ENCODE measurements around the gene GP1BA.
"Not testable (repeated sequence)": the region's sequence is repeated elsewhere in the genome, so short reads cannot be mapped to it uniquely, and the experiment has no call there.

The GP1BA gene

DNA sequence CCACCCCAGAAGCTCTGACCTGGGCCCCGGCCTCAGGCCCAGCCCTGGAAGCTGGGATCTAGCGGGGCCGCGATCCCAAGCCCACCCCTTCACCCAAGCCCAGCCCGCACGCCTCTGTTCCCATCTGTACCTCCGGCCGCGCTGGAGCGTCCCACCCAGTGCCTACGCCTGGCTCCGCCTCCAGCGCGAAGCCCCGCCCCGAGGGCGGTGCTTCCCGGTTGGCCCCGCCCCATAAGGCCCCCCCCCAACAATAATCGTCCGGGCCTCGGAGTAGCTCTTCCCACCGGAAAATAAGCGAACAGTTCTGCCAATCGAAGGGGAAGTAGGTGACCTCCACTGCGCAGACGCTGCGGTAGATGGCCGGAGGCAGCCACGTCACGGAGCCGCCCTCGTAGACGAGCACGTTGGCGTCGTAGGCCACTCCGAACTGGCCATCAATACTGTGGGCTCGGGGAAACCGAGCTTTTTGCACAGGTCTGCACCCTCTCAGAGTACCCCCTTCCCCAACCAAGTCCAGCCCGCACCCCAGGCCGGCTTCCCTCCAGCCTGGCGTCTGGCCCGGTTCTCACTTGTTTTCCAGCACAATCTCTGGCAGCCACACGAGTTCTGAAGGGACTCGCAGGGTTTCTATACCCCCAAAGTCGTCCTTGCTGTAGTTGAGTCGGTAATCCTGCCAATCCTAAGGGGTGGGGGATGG lies 30.3 kb upstream of the GP1BA start:
- DNase-seq (ENCODE audit: low read depth), result no peak

DNA sequence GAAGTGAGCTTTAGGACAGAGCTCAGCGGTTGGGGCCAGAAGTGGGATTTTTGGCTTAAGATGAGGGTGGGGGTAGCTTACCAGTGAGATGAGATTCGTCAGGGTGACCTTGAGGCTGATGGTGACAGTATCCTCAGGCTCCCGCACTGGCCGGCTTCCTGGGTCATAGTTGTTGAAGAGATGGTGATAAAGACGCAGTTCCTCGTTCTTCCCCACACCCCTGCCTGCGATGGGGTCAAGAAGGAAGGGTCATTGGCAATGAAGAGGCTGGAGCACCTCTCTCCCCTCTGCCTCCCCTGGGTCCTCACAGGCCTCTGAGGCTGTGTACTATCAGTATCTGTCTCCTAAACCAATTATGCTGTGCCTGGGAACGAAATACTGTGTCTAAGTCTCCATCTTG lies 29.5 kb upstream of the GP1BA start:
- no peak for DNase-seq (ENCODE audit: low read depth)

DNA sequence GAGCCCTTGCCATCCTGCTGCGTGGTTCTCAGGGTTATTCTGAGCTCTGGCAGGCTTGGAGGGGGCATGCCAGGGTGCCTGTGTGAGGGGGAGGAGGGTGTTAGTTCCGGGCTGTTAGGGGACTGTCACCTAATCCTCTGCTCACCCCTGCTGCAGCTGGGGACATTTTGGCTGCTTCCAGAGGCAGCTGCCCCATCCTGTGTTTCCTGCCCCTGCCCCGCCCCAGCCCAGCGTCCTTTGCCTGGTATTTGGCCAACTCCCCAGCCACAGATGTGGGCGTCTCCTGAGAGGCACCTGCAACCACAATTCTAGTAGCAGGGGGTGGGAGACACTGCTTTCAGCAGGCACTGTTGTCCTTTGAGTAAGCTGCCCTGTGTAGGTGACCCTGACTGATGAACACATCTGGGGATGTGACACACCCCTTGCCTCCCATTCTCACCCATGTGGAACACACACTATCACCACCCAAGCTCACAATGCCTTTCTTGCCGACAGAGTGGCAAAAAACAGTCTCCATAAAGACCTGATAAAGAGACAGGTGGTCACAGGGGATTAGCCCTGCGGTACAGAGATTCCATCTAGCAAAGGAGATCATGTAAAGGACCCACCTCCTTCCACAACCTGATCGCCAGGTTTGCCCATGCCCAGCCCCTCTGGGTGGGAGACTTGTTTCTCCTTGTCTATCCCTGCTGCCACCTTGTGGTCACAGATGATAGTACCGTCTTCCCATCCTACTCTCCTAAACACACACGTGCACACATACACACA lies 28.8 kb upstream of the GP1BA start, which contains the start of gene CHRNE:
TSS of gene CHRNE (minus strand) at position 48 of the 768 bp plus-strand sequence. CDS start at position 13, 35 bp downstream.
- DNase-seq (ENCODE audit: low read depth), result peak; percentile 67

DNA sequence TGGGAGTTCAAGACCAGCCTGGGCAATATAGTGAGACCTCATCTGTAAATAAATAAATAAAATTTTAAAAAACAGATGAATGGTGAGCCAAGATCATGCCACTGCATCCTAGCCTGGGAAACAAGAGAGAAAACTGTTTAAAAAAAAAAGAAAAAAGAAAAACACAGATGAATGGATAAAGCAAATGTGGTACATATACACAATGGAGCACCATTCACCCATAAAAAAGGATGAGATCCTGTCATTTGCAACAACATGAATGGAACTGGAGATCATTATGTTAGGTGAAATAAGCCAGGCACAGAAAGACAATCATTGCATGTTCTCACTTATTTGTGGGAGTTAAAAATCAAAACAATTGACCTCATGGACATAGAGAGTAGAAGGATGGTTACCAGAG lies 25.4 kb upstream of the GP1BA start:
- not testable (repeated sequence) for DNase-seq (ENCODE audit: low read depth)

DNA sequence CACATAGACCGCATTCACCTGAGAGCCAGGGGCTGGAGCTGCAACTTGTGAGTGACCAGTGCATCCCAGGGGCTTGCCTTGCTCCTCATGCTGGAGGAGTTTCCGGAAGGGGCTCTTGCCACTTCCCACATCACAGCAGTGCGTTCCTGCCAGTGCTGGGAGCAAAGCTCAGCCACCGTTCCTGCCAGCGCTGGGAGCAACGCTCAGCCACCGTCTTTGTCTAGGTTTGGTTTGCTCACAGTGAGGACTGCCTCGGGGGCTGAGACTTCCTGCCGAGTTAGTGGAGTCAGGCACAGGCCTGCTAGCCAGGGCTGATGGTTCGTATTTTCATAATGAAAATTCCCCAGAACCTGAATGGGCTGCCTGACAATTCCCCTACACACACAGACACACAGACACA lies 23.8 kb upstream of the GP1BA start:
- DNase-seq (ENCODE audit: low read depth), result no peak

DNA sequence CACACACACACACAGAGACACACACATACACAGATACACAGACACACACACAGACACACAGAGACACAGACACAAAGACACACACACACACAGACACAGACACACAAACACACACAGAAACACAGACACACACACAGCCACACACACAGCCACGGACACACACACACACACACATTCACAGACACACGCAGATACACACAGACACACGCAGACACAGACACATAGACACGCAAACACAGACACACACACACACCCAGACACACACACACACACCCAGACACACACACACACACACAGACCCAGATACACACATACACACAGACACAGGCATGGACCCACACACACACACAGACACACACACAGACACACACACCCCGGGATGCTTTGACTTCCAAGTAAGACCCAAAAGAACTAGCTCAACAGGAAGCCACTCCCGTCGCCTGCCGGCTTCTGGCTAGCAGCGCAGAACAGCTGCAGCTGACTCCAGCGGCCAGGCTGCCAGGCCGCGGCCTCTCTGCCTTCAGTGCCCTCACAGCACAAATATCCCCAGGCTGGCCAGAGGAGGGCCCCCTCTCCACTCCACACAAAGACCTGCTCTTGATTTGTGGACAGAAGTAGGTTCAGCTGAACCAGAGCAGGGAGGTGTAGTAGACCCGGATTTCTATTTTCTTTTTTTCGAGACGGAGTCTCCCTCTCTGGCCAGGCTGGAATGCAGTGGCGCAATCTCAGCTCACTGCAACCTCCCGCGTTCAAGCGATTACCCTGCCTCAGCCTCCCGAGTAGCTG lies 23.2 kb upstream of the GP1BA start:
- DNase-seq (ENCODE audit: low read depth), result peak; percentile 70

DNA sequence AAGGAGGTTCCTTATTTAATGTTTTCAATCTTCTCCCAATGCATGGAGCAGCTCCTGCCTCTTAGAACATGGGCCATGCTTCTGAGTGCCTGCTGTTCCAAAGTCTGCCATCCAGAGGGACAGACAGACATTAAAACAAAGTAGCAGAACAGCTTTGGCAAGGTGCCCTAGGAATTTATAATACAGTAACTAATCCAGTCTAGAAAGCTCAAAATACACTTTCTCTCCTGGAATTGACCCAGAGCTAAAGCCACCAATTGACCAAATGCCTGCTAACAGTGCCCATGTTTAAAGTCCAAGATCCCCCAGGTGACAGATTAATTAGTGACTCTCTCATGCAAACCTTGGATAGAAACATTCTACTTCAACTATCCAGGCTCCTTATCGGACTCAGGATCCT lies 18.1 kb upstream of the GP1BA start:
- no peak for DNase-seq (ENCODE audit: low read depth)

DNA sequence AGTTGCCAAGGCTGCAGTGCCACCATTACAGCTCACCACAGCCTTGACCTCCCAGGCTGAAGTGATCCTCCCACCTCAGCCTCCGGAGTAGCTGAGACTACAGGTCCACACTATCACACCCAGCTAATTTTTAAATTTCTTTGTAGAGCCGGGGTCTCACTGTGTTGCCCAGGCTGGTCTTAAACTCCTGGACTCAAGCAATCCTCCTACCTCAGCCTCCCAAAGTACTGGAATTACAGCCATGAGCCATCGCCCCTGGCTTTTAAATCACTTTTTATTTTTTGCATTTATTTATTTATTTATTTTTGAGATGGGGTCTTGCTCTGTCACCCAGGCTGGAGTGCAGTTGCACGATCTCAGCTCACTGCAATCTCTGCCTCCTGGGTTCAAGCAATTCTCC lies 17.5 kb upstream of the GP1BA start:
- not testable (repeated sequence) for DNase-seq (ENCODE audit: low read depth)

DNA sequence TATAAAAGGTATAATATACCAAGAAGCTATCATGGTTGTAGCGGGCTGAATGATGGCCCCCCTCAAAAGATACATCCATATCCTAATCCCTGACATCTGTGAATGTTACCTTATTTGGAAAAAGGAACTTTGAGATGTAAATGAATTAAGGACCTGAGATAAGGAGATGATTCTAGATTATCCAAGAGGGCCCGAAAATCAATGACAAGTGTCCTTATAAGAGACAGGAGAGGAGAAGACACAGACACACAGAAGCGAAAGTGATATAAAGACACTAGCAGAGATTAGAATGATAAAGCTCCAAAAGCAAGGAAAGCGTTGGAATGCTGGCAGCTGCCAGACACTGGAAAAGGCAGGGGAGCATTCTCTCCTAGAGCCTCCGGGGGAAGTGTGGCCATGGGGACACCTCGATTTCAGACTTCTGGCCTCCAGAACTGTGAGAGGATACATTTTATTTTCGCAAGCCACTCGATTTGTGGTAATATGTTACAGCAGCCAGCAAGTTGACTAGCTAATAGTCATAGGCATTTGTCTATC lies 12.5 kb upstream of the GP1BA start:
- DNase-seq (ENCODE audit: low read depth), result no peak

DNA sequence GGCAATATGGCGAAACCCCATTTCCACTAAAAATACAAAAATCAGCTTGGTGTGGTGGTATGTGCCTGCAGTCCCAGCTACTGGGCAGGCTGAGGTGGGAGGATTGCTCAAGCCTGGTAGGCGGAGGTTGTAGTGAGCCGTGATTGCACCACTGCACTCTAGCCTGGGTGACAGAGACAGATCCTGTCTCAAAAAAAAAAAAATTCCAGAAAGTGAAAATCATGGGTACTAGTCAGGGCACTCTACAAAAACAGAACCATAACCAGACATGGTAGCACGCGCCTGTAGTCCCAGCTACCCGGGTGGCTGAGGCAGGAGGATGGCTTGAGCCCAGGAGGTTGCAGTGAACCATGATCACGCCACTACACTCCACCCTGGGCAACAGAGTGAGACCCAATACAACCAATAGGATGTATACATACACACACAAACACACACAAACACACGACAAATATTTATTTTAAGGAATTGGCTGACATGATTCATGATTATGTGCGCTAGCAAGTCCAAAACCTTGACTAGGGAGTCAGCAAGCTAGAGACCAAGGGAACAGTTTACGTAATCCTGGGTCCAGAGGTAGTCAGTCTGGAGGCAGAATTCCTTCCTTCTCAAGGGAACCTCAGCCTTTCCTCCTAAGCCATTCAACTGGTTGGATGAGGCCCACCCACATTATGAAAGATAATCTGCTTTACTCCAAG lies 11.6 kb upstream of the GP1BA start:
- no peak for DNase-seq (ENCODE audit: low read depth)

DNA sequence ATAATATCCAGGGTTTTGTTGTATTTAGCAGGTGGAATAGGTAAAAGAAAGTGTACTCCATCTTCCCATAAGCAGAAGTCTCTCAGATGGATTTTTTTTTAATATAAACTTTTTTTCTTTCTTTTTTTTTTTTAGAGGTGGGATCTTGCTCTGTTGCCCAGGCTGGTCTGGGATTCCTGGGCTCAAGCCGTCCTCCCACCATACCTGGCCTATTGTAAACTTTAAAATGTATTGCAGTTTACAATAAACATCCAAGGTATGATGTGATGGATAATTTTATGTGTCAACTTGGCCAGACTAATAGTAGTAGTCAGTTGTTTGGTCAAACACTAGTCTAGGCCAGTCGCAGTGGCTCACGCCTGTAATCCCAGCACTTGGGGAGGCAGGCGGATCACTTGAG lies 10.8 kb upstream of the GP1BA start:
- no peak for DNase-seq (ENCODE audit: low read depth)

DNA sequence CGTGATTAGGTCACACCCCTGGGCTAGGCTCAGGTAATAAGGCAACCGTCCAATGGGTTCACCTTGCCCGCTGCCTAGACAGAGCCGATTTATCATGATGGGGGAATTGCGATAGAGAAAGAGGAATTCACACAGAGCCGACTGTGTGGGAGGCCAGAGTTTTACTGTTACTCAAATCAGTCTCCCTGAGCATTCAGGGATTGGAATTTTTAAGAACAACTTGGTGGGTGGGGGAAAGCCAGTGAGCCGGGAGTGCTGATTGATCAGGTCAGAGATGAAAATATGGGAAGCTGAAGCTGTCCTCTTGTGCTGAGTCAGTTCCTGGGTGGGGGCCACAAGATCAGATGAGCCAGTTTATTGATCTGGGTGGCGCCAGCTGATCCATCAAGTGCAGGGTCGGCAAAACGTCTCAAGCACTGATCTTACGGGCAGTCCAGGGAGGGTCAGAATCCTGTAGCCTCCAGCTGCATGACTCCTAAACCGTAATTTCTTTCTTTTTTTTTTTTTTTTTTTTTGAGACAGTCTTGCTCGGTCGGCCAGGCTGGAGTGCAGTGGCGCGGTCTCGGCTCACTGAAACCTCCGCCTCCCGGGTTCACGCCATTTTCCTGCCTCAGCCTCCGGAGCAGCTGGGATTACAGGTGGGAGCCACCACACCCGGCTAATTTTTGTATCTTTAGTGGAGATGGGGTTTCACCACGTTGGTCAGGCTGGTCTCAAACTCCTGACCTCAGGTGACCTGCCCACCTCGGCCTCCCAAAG lies 5.3 kb upstream of the GP1BA start:
- not testable (repeated sequence) for DNase-seq (ENCODE audit: low read depth)

DNA sequence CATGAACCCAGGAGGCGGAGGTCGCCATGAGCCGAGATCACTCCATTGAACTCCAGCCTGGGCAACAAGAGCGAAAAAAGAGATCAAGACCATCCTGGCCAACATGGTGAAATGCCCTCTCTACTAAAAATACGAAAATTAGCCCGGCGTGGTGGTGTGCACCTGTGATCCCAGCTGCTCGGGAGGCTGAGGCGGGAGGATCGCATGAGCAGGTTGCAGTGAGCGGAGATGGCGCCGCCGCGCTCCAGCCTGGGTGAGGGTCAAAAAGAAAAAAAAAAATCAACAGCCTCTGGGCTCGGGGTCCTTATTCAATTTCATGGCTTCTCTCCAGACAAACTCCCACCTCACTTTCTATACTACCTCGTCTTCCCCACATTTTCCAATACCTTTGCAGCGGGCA lies 3.2 kb upstream of the GP1BA start:
- no peak for DNase-seq (ENCODE audit: low read depth)

DNA sequence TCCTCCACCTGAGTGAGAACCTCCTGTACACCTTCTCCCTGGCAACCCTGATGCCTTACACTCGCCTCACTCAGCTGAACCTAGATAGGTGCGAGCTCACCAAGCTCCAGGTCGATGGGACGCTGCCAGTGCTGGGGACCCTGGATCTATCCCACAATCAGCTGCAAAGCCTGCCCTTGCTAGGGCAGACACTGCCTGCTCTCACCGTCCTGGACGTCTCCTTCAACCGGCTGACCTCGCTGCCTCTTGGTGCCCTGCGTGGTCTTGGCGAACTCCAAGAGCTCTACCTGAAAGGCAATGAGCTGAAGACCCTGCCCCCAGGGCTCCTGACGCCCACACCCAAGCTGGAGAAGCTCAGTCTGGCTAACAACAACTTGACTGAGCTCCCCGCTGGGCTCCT lies 679 bp downstream of the GP1BA start:
- DNase-seq (ENCODE audit: low read depth), result no peak

DNA sequence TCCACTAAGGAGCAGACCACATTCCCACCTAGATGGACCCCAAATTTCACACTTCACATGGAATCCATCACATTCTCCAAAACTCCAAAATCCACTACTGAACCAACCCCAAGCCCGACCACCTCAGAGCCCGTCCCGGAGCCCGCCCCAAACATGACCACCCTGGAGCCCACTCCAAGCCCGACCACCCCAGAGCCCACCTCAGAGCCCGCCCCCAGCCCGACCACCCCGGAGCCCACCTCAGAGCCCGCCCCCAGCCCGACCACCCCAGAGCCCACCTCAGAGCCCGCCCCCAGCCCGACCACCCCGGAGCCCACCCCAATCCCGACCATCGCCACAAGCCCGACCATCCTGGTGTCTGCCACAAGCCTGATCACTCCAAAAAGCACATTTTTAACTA lies 1.6 kb downstream of the GP1BA start:
- no peak for DNase-seq (ENCODE audit: low read depth)

DNA sequence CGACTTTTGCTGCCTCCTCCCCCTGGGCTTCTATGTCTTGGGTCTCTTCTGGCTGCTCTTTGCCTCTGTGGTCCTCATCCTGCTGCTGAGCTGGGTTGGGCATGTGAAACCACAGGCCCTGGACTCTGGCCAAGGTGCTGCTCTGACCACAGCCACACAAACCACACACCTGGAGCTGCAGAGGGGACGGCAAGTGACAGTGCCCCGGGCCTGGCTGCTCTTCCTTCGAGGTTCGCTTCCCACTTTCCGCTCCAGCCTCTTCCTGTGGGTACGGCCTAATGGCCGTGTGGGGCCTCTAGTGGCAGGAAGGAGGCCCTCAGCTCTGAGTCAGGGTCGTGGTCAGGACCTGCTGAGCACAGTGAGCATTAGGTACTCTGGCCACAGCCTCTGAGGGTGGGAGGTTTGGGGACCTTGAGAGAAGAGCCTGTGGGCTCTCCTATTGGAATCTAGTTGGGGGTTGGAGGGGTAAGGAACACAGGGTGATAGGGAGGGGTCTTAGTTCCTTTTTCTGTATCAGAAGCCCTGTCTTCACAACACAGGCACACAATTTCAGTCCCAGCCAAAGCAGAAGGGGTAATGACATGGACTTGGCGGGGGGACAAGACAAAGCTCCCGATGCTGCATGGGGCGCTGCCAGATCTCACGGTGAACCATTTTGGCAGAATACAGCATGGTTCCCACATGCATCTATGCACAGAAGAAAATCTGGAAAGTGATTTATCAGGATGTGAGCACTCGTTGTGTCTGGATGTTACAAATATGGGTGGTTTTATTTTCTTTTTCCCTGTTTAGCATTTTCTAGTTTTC lies 2.3 kb downstream of the GP1BA start:
- DNase-seq (ENCODE audit: low read depth), result no peak

DNA sequence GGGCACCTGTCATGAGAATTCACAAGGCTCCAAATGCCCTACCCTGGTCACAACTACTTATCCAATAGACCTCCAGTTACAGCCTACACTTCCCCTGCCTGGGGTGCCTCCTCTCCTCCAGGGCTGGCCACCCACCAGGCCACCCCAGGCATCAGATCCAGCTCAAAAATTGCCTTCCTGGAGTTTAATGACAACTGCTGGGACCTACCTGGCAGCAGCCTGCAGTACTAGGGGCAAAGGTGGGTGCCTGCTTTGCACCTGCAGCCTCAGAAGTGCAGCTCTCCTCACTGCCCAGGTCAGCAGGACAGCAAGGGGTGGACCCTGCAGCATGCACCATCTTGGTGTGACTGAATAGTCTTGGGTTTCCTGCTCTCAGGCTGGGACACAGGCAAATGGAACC lies 3.6 kb downstream of the GP1BA start:
- DNase-seq (ENCODE audit: low read depth), result no peak

DNA sequence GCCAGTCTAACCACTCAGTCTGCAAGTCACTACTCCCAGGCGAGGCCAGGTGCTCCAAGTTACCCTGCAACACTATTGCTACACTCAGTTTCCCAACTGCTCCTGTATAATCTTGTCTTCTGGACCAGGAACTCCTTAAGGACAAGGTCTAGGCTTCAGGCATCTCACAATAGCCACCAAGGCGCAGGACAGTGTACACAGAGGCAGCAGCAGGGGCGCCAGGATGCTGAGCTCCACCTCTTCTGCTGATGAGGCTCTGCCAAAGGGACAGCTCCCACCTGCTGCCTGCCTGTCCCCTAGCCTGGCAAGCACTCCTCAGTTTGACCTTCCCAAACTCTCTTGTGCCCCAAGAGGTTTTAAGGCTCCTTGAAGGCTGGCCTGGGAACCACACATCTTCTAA lies 4.4 kb downstream of the GP1BA start:
- DNase-seq (ENCODE audit: low read depth), result no peak

DNA sequence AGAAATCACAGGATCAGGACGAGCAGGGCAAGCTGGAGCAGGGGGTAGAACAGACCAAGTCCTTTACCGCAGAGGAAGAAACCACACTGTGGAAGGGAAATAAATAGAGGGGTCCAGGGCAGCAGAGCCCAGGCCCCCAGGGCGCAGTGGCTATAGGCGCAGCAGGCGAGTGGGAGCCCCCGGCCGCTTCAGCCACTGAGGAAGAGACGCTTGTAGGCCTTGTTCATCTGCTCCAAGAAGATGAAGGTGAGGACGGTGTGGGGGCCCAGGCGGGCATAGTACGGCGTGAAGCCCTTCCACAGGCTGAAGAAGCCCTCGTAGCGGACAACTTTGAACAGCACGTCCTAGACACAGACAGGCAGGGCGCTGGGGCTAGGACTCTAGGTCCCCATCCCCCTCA lies 5.5 kb downstream of the GP1BA start:
- DNase-seq (ENCODE audit: low read depth), result no peak

DNA sequence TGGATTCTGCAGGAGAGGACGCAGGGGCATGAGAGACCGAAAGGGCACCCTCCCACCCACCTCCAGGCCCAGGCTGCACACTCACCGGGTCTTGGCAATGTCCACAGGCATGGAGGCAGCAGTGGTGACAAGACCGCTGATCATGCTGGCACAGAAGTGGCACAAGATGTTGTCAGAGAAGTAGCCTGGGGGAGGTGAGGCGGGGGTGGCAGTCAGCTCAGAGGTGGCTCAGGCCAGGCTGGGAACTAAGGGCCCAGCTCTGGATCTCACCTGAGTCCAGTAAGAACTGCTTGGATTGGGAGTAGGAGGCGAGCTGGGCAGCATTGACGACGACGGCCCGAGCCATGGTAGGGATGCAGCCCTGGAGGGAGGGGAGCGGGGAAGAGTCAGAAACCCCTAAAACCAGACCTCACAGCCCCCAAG lies 6.0 kb downstream of the GP1BA start:
- DNase-seq (ENCODE audit: low read depth), result no peak
